DND-41 (cell line): ENCODE results near the gene GSS.

Source experiments
- EZH2 ChIP-seq: IDR thresholded peaks from 3 replicates; pipeline ENCODE4 v1.6.1; 2012; ENCODE audit warnings: borderline replicate concordance, low read depth, mild to moderate bottlenecking, moderate library complexity, low read length, inconsistent platforms; ENCODE audit not compliant: severe bottlenecking
- TF ChIP-seq, protein P1 (sequence below): IDR thresholded peaks from 2 replicates; pipeline ENCODE4 v1.5.1; 2012; ENCODE audit warnings: borderline replicate concordance, low read length, moderate library complexity, mild to moderate bottlenecking; ENCODE audit not compliant: poor library complexity, severe bottlenecking; ENCODE audit errors: extremely low read depth

DNA sequence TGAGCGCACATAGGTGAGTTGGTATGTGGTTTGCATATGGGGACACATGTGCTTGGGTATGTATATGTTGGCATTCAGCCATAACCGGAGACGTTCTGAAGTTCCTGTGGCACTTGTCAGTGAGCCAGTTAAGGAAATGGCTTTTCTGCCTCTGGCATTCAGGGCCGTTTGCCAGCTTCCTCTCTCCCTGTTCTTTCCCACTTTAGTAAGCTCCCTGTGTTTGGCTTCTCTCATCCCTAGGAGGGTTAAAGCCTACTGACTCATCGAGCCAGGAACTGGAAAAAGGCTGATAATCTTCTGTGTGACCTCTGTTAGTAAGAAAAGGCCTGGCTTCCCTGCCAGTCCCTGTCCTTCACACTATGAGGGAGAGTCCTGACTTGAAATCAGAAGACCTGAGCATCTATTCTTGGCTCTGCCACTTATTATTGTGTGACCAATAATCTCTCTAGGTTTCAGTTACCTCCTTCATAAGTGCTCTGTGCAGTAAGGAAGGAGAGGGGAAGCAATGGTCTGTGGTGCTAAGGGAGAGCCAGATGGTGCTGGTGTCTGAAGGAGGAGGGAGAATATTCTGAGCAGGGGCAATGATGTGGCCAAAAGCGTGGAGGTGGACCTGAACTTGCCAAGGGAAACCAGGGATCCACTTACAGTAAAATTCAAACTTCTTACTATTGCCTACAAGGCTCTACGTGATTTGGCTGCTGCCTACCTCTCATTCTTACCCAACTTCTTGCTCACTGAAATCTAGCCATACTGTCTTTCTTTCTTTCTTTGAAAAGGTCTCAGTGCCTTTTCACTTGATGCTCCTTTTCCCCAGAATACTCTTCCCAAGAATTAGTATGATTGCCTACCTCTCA, 47.8 kb downstream of the GSS start:
- TF ChIP-seq, protein P1, sequence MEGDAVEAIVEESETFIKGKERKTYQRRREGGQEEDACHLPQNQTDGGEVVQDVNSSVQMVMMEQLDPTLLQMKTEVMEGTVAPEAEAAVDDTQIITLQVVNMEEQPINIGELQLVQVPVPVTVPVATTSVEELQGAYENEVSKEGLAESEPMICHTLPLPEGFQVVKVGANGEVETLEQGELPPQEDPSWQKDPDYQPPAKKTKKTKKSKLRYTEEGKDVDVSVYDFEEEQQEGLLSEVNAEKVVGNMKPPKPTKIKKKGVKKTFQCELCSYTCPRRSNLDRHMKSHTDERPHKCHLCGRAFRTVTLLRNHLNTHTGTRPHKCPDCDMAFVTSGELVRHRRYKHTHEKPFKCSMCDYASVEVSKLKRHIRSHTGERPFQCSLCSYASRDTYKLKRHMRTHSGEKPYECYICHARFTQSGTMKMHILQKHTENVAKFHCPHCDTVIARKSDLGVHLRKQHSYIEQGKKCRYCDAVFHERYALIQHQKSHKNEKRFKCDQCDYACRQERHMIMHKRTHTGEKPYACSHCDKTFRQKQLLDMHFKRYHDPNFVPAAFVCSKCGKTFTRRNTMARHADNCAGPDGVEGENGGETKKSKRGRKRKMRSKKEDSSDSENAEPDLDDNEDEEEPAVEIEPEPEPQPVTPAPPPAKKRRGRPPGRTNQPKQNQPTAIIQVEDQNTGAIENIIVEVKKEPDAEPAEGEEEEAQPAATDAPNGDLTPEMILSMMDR = no peak
- no peak for TF ChIP-seq EZH2
